ENCODE measurements around the gene SPA17.

DNA sequence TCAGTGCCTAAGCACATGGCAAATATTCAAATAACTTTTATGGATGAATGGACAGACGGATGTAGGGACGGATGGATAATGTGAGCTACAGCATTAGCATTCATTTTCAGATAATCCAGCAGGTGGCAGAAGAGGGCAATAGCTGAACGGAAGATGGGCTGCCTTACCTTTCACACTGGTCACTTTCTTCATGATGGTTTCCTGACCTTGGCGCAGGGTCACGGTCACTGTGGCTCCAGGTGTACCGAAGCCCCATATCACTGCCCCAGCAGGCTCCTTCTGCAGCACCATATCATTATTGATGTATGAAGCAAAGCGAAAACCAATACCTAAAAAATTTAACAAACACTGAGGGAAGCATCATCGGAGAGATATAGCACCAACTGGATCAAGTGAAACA is 4.5 kb upstream of the SPA17 start:
- TF ChIP-seq POLR2AphosphoS5 (IDR thresholded peaks at IDR 0.05; ENCODE audit: low read depth, low read length) (no peak), TAF1 (IDR thresholded peaks at IDR 0.05; ENCODE audit: borderline replicate concordance, low read depth, low read length) (no peak)
